Activated CD8-positive, alpha-beta memory T cell treated with anti-CD3 and anti-CD28 coated beads for 48 hours (primary cell): ENCODE data around the gene RRP8.

Experiments used
- DNase-seq, 3 experiments: peaks; one replicate each; pipeline ENCODE4 v3.0.0-alpha.2; 2020; ENCODE audit warnings: low read depth in 2 of 3, low spot score in 2 of 3

Gene RRP8

DNA sequence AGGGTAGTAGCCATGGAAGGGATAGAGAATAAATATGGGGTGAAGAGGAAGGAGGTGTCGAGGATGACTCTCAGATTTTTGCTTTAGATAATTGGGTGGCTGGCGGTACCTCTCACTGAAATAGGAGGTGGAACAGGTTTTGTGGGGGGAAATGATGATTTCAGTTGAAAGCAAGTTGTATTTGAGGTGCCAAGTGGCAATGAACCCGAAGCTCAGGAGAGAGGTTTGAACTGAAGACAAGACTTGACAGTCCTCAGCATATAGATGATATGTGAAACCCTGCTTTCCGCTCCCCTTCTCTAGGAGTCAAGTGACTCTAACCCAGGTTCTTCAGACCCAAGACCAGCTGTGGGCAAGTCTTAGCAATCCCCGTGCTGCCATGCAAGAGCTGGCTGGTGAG lies 33.7 kb downstream of the RRP8 start:
- no peak for DNase-seq

DNA sequence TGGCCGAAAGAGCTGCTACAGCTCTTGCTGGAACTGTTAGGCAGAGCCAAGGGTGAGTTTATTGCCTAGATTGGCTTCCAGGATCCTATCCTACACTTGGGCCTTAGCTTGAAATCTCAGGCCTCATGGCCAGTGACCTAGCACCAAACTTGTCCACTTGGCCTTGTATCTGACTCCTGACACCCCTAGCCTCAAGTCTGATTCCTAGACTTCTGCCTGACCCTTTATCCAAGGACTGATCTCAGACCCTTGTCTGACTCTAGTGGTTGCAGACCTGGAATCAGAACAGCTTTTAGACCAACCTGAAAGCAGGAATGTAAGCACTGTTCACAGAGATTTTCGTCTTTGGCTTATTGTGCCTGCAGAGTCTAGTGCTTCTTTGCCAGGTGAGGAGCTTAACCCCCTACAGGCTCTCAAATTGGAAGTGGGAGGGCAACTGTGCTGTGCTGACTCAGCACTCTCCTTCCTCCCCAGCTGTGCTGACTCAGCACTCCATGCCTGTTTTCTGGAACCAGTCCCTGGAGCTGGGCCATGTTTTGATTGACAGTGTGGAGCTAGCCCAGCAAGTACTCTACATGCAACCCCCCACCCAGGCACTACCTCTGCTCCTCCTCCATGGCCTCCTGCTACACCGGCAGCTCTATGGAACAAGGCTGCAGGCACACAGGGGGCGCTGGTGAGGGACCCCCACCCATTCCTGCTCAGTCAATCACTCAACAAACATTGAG lies 35.1 kb downstream of the RRP8 start:
- DNase-seq = no peak

DNA sequence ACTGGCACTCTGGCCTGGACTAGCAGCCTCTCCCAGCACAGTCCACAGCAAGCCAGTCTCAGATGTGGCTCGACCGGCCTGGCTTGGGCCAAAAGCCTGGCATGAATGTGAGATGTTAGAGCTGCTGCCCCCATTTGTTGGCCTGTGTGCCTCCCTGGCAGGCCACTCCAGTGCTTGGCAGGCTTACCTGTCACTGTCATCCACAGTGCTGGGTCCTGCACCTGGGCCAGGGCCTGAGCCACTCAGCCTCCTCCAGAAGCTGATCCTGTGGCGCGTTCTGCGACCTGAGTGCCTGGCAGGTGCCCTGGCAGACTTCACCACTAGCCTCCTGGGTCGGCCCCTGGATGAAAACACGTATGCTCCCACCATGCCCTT lies 36.1 kb downstream of the RRP8 start:
- no peak for DNase-seq

DNA sequence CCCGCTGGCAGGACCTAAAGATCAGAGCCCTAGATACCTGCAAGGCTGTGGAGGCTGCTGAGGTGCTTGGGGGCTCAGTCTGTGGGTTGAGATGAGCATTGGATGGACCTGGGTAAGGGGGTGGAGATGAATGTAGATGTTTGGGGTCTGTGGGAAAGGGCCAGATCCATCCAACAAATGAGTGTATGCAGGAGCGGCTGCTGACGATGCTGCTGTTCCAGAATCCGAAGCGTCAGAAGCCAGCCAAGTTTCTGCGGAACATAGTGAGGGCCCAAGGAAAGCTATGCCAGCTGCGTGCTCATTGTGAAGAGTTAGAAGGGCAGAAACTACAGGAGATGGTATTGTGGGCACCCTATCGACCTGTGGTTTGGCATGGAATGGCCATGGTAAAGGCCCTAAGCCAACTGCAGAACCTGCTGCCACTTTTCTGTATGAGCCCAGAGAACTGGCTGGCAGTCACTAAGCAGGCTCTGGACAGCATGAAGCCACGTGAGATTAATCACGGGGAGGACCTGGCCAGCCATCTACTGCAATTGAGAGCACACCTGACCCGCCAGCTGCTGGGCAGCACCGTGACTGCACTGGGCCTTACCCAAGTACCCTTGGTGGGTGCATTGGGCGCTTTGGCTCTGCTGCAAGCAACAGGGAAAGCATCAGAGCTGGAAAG lies 36.6 kb downstream of the RRP8 start:
- DNase-seq = no peak

DNA sequence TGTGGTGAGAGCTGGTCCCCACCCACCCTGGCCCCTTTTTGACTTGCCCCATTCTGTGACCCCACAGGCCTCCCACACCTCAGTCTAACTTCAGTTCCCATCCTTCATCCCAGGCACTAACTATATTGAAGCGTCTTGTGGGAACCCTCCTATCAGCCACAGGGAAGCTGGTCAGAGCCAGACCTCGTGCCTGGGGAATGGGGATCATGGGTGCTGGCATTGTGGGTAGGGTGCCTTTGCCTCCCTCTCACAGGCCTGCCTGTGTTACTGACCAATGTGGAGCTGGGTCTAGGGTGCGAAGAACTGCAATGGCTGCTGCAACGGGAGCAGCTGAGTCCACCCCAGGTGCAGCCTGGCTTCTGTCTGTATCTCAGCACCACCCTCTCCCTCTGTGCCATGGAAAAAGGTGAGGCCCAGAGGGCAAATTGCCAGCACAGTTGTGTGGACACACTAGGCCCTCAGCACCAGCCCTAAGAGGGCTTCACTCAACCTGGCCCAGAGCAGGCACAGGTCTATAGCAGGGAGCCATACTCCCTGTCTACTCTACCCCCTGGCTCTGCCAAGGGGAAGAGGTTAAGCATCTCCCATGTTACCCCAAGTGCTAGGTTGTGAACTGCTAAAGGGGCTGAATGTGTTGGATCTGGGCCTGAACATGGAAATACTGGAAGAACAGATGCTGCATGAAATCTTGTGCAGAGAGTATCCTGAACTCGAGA lies 37.3 kb downstream of the RRP8 start:
- no peak for DNase-seq

DNA sequence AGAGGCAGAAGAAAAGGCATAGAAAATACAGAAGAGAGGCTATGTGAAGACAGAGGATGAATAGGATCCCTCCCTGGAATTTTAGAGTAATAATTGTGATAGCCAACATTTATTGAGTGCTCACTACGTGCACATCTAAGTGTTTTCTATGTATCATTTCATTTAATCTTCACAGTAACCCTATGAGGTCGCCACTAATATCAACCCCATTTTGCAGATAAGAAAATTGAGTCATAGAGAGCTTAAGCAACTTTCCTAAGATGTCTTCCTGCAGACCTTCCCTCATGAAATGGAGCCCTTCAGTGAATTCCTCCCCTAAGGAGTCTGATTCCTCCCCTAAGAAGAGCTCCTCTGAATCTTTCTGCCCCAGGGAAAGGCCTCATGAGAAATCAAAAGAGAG lies 38.1 kb downstream of the RRP8 start:
- no peak for DNase-seq

DNA sequence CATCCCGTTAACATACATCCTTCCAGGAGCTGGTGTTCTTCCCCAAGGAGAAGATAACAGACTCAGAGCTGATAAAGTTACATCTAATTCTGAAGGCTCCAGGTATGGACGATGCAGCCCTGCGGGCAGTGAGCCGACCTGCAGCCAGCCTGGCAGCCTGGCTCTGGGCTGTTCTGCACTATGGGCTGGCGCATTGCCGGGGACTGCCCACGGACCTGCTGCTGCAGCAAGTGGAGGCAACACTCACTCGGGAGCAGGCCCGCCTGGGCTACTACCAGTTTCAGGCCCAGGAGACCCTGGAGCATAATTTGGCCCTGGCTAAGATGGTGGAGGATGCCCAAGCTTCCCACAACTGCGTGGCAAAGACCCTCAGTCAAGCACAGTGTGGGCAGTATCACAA lies 39.7 kb downstream of the RRP8 start:
- no peak for DNase-seq

DNA sequence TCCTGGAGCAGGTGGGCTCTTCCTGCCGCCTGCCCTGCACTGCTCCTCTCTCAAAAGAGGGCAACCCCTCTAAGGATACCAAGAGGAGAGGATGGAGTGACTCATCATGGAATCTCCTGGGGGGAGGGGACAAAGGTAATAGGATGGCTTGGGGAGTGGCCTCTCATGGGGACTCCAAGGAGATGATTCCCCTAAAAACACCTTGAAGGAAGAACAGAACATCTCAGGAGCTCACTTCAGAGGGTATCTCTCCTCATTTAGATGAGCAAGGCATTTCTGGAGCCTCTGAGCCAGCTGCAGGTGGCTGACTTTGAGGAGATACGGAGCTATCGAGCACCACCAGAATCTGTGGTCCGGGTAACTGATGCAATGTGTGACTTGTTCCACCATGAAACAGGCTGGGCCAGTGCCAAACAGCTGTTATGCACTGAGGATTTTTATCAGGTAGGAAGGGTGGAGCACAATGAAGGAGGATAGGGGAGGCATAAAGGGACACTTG lies 40.2 kb downstream of the RRP8 start:
- no peak for DNase-seq

DNA sequence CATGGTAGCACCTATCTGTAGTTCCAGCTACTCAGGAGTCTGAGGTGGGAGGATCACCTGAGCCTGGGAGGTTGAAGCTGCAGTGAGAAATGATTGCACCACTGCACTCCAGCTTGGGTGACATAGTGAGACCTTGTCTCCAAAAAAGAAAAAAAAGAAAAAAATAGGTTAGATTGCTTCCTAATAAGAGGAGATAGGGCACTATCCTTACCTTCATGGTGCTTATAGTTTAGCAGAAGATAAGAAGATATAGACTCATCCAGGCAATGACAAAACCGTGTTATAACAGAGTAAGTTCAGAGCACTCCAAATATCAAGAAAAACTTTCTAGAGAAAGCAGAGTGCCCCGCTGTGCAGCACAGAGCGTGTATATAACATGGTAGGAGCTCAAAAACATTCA lies 42.1 kb downstream of the RRP8 start:
- DNase-seq = no peak

DNA sequence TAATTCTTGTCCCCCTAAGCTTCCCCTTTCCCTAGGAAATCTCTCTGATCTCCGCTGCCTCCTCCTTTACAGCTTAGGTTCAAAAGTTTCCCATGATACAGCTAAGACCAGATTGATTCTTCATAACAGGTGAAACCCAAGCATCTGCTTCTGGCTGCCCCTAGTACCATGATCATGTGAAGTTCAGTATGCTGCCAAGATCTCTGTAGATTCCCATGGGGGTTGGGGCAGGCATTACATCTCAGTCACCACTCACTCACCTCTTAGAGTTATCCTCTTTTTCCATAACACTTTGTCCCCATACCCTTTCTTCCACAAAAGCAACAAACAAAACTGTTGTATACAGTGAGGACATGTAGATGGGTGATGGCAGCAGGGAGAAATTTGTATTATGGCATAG lies 44.0 kb downstream of the RRP8 start:
- DNase-seq = no peak

DNA sequence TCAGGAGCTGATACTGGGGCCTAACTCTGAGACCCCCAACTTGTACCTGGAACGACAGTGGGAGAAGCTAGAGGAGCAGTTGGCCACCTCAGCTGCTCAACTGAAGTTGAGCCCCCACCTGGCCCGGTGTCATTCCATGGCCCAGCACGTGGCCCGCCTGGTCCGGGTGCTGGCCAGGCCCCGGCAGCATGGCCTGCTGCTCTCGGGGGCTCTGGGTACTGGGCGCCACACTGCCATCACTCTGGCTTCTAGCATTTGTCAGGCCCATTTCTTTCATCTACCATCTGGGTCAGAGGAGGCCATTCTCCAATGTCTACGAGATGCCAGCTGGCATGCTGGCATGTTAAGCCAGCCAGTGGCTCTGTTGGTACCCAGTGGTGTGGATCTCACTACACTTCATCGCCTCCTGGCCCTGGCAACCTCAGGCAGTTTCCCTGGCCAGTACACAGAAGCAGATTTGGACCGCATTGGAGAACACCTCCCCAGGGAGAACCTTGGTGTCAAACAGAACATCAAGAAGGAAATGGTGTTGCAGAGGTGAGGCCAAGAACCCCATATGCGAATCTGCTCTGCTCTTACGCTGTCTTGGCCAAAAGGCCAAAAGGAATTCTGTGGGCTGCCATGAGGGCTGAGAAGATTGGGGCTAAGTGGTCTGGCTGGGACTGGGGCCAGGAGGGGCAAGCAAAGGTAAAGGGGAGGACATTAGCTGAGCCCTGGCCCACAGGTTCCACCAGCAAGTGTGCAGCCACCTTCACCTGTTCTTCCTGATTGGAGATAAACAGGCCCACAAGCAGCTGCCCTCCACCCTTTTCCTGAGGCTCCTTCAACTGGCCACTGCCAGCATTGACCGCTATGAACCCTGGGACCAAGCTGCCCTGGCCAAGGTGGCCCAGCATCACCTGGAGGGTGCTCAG lies 45.4 kb downstream of the RRP8 start:
- DNase-seq = no peak

DNA sequence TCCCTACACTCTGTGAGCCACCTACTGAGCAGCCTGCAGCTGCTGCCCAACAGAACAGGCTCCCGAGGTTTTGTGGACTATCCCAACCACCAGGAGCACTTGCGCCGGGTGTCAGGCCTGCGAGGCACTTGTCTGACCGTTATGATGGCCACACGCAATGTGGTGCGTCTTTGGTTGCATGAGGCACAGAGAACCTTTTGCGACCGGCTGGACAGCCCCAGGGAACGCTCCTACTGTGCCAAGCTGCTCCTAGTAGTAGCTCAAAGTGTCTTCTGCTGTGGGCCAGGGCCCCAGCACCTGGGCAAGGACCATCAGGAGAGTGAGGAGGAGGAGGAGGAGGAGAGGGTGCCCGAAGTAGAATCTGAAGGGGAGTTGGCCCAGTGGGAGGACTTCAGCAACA lies 46.4 kb downstream of the RRP8 start:
- no peak for DNase-seq

DNA sequence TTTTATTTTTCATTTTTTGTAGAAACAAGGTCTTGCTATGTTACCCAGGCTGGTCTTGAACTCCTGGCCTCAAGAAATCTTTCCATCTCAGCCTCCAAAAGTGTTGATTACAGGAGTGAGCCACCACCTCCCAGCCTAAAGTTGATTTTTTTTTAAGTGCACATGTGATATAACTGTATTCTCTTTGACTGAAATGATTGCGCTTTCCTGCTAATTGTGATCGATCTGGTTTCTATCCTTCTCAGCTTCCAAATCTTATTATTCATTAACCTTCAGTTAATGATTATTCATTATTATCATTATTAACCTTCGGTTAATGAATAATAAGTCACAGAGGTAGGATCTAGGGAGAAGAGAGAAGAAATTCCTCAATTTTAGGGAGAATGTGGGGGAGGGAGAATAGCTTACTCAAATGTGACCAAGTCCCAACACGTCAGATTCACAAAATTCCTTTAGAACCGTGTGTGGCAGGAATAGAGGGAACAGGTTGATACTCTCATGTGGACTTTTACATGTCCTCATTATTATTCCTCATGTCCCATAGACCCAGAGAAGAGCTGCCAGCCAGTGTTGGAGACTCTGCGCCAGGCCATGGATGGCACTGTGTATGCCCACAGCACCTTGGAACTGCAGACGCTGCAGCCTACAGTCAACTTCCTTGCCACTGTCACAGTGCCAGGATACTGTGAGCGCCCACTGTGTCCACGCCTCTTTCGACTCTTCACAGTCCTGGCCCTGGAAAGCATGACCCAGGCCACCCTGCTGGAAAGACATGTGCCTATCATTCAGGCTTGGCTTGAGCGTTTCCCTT lies 47.1 kb downstream of the RRP8 start:
- no peak for DNase-seq

DNA sequence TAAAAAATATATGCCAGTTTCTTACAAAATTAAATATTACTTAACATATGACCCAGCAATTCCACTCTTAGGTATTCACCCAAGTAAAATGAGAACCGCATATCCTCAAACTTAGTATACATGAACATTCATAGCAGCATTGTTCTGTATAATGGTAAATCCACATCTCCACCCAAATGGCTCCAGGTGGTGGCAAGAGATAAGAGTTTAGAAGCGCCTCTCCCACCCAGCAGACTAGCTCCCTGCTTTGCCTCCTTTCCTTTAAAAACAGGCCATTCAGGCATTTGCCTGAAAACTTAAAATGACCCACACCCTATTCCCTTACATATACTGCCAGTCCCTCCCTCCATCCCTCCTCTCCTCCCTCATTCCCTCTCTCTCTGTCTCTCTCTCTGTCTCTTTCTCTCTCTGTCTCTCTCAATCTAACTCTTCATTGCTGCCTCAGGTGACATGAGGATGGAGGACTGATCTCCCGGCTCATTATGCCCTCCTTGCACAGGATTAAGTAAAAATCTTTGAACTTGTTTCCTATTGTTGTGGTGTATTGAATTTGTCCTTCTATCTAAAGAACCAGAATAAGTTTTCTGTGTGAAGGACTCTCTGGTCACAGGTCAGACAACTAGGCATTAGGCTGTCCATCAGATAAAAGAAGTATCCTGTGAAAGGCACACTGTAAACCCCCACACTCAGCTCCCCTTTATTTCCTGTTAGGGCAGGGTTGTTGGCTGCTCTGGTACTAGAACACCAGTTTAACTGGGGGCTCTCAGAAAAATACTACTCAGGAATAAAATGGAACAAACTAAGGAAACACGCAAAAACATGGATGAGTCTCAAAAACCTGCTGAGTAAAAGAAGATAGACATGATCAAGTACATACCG lies 48.3 kb downstream of the RRP8 start:
- no peak for DNase-seq

DNA sequence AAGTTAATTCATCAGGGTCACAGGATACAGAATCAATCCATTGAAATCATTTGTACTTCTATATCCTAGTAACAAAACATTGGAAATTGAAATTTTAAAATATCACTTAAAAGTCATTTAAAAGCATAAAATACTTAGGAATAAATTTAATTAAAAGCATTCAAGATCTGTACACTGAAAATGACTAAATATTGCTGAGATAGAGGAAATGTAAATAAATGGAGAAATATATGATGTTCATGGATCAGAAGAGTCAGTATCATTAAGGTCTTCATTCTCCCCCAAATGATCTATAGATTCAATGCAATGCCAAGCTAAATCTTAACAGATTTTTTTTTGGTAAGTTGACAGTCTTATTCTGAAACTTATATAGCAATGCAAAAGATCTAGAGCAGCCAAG lies 49.8 kb downstream of the RRP8 start:
- no peak for DNase-seq

DNA sequence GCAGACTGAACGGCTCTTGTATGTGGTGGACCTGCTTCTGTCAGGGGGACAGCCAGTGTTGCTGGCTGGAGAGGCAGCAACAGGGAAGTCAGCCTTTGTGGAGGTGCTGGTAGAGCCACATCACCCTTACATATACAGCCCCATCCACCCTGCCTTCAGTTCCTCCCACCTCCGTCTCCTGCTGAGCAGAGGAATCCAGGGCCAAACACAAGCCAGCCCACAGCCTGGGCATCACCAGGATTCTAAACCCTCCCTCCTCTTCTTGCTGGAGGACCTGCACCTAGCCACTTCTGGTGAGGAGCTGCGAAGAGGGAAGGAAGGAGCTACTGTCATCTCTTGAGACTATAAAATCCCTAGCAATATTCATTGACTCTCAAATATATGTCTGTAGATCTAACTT lies 54.8 kb downstream of the RRP8 start:
- DNase-seq = no peak

DNA sequence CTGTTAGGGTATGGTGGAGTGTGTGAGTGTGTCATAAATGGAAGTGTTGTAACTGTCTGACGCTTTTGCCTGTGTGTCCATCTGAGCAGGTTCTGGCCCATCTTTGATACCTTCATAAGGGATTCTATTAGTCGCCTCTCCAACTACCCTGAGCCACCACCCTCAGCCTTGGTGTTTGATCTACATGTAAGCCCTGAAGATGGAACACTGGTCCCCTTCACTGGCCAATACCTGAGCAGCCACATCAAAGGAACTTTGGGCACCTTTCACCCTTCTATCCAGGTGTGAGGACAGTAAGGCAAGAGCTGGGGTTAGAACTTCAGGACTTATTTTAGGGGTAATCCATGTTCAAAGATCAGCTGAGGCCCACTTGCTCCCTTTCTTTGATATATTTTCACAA lies 55.3 kb downstream of the RRP8 start:
- DNase-seq = no peak

DNA sequence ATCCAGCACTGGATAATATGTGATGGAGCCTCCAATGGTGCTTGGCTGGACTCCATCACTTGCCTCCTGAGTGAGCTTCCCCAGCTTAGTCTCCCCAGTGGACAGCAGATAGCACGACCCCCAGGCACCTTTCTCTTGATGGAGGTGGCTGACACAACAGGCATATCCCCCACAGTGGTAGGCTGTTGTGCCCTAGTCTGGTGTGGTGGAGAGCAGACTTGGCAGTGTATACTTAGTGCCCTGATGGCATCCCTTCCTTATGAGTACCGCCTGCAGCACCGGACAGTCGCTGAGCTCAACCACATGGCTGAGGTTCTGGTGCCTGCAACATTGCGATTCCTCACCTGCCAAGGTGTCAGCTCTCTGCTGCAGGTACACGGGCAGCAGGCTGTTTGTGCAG lies 56.2 kb downstream of the RRP8 start:
- DNase-seq = no peak

DNA sequence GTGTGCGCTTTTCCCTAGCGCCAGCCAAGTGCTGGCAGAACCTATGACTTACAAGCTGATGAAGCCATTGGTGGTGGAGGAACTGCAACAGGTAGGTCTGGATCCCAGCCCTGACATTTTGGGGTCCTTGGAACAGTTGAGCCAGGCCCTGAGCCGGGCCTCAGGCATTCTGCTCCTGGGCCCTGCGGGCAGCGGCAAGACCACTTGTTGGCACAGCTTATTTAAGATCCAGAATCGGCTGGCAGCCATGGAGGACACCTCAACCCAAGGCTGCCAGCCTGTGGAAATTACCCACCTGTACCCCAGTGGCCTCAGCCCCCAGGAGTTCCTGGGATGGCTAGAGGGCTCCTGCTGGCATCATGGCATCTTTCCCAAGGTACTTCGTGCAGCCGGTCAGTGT lies 56.7 kb downstream of the RRP8 start:
- DNase-seq = no peak
